Adrenal gland (tissue), 5 donors: Measurements from ENCODE around the gene CYS1.

Experiments
- CTCF ChIP-seq, 6 experiments: fragments of 450-650 bp in 4 of 6; fragments of 200-600 bp in 2 of 6; sonication (generic) in 1 of 6; IDR thresholded peaks; 1 replicate in 5 of 6; 2 replicates in 1 of 6; pipeline versions ENCODE4 v1.5.1 to v1.8.0; 2016 to 2021; ENCODE audit warnings: antibody characterized with exemption in 6 of 6, mild to moderate bottlenecking in 2 of 6, moderate library complexity in 1 of 6
- POLR2A ChIP-seq, 2 donors: fragments of 450-650 bp; IDR thresholded peaks; one replicate each; pipeline ENCODE4 v1.6.1; 2017; ENCODE audit warnings: antibody characterized with exemption in 2 of 2, mild to moderate bottlenecking in 2 of 2, moderate library complexity in 1 of 2
- donor health status: DM: no; HTN: no; CAD: no.

DNA sequence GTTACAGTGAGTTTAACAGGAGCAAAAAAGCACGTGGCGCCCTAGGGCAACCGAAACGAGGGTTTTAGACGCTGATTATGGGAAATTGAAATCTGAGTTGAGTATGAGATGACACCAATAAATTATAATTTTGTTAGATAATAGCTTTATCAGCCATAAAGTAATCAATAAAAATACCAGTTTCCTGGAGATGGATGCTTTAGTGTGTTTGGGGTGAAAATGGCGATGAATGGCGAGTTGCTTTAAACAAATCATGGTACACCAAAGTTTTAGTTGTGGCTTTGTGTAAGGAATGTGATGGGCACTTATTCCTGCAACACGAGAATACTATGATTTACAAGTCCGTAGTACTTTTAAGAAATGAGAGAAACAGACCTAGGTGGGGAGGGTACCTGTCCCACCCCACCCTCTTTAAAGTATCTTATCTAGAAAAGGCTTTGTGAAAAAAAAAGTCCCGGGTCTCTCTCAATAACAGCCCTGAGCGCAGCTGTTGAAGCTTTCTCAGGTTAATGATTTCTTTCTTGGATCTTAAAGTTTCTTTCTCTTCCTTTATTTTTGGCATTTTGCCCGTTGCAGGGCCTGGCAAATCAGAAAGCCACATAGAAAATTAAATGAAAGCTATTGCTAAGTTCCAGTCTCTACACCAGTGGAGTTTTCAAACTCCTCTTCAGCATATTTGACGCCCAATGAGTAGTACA lies 40.8 kb upstream of the CYS1 start:
- TF ChIP-seq CTCF (IDR thresholded peaks at IDR 0.05) (peak in 1 of 6 experiments; percentile 0), POLR2A (IDR thresholded peaks at IDR 0.05) (no peak)
